ENCODE measurements around the gene BECN2.

- no peak for TF ChIP-seq EP300 (IDR thresholded peaks at IDR 0.05)
- TF ChIP-seq POLR2A (IDR thresholded peaks at IDR 0.05): no peak
- no peak for TF ChIP-seq CTCF (IDR thresholded peaks at IDR 0.05)
- no peak for TF ChIP-seq POLR2AphosphoS5 (IDR thresholded peaks at IDR 0.05)
Observed at GRCh38 chr1:242004751-242005495, 47.4 kb downstream of the BECN2 start.
